Testis (tissue), 3 donors: ENCODE data around the gene THBS4. TPM values are rescaled to one million over a fixed set of nuclear protein-coding genes. Genes with fewer than 3 reads are reported as not detected.

Experiments used
- DNase-seq: peaks from one replicate; pipeline ENCODE4 v3.0.0-alpha.2; 2019
- H3K27ac ChIP-seq, 2 donors: fragments of 200-600 bp; sonication (generic); one replicate each; pipeline ENCODE4 v1.5.1; 2019
- H3K27me3 ChIP-seq: fragments of 200-600 bp; sonication (generic); one replicate; pipeline ENCODE4 v1.5.1; 2019
- H3K36me3 ChIP-seq: fragments of 200-600 bp; sonication (generic); one replicate; pipeline ENCODE4 v1.5.1; 2017; ENCODE audit warnings: low read depth; ENCODE audit errors: missing control alignments
- H3K4me1 ChIP-seq: fragments of 200-600 bp; sonication (generic); one replicate; pipeline ENCODE4 v1.5.1; 2019
- H3K4me3 ChIP-seq, 2 donors: fragments of 200-600 bp; sonication (generic); one replicate each; pipeline ENCODE4 v1.5.1; 2017 to 2019
- H3K9me3 ChIP-seq: fragments of 200-600 bp; sonication (generic); one replicate; pipeline ENCODE4 v1.5.1; 2017
- POLR2A ChIP-seq: fragments of 450-650 bp; IDR thresholded peaks from one replicate; pipeline ENCODE4 v1.6.1; 2017; ENCODE audit warnings: antibody characterized with exemption, mild to moderate bottlenecking, moderate library complexity
- WGBS, 2 donors: methylation state at CpG; one replicate each; pipeline ENCODE4 v1.1.5; 2018; 5-methylcytosine and 5-hydroxymethylcytosine counted together
- intact Hi-C: fragments of 100-400 bp; cut with DNase I; formaldehyde crosslinking; loops from one replicate; pipeline ENCODE4 v1.15.1; 2023; ENCODE audit warnings: low total_unique reads
- polyA plus RNA-seq: library from polyadenylated mRNA; stranded (reverse); fragments of 350-450 nt; fragmentation: Illumina TruSeq; extraction: RNeasy Lipid Tissue Mini Kit (QIAGEN cat#74804); gene quantifications from one replicate; pipeline ENCODE4 v1.2.3, GENCODE V29; 2014; ENCODE audit warnings: low read depth, low replicate concordance; ENCODE audit not compliant: insufficient read depth
- total RNA-seq, 2 donors: library from RNA; depleted of rRNA; stranded (reverse); fragments of >200 nt; gene quantifications; one replicate each; pipeline ENCODE4 v1.2.3, GENCODE V29; 2016
- TF ChIP-seq, protein P1 (sequence below), 3 experiments: fragments of 450-650 bp in 2 of 3; fragments of 200-600 bp in 1 of 3; sonication (generic) in 1 of 3; IDR thresholded peaks; one replicate each; pipeline ENCODE4 v1.5.1; 2016 to 2019; ENCODE audit warnings: antibody characterized with exemption in 3 of 3, mild to moderate bottlenecking in 2 of 3, moderate library complexity in 1 of 3

THBS4 gene
- total and polyA plus RNA-seq, 3 donors from 2014 or later: 14.1 to 62.5 (median 18.3) TPM

DNA sequence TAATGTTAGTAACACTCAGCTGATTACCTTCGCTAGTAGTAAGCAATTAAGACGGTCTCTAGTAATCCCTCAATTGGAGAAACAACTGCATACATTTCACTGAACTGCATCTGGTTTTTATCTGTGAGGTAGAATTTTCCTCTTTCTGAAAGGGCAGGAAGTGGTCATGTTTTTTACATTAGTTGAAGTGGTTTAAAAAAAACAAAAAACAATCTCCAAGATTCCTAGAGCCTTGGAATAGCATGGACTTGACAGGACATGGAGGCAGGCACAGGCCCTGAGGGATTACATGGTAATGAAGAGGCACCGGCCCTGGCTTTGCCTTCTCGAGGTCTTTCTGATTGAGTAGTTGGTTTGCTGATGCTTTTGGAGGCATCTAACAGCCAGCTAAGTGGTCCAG, 25.8 kb downstream of the THBS4 start:
- Histone ChIP-seq H3K27ac (no peak overlapping the region), H3K9me3 (no peaks in the 10 kb centered on the region), H3K4me3 (no peak overlapping the region), H3K27me3 (no peaks in the 10 kb centered on the region), H3K4me1 (no peaks in the 10 kb centered on the region), H3K36me3 (no peaks in the 10 kb centered on the region)
- intact Hi-C loops: no loop called here
- DNase-seq: no peak
- 85 to 88% methylated on average over 4 of the region's 4 CpGs for WGBS, 2 donors
- TF ChIP-seq, protein P1, sequence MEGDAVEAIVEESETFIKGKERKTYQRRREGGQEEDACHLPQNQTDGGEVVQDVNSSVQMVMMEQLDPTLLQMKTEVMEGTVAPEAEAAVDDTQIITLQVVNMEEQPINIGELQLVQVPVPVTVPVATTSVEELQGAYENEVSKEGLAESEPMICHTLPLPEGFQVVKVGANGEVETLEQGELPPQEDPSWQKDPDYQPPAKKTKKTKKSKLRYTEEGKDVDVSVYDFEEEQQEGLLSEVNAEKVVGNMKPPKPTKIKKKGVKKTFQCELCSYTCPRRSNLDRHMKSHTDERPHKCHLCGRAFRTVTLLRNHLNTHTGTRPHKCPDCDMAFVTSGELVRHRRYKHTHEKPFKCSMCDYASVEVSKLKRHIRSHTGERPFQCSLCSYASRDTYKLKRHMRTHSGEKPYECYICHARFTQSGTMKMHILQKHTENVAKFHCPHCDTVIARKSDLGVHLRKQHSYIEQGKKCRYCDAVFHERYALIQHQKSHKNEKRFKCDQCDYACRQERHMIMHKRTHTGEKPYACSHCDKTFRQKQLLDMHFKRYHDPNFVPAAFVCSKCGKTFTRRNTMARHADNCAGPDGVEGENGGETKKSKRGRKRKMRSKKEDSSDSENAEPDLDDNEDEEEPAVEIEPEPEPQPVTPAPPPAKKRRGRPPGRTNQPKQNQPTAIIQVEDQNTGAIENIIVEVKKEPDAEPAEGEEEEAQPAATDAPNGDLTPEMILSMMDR (IDR thresholded peaks at IDR 0.05): no peak
- no peak for TF ChIP-seq POLR2A

DNA sequence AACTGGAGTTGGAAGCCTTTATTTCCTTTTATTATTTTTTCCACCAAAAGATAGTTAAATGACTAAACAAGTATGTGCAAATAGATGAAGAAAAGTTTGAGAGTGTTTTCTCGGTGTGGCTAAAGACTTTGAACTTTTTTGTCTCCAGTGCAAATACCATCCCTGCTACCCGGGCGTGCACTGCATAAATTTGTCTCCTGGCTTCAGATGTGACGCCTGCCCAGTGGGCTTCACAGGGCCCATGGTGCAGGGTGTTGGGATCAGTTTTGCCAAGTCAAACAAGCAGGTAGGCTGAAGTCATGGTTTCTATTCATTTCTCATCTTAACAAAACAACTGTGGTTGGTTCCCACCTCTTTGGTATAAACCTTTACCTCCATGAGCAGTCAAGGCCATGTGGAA, 26.4 kb downstream of the THBS4 start:
- DNase-seq: no peak
- TF ChIP-seq, protein P1 (IDR thresholded peaks at IDR 0.05): no peak
- no peak for TF ChIP-seq POLR2A
- Histone ChIP-seq H3K4me1 (no peaks in the 10 kb centered on the region), H3K4me3 (no peak overlapping the region), H3K9me3 (no peaks in the 10 kb centered on the region), H3K27me3 (no peaks in the 10 kb centered on the region), H3K36me3 (no peaks in the 10 kb centered on the region), H3K27ac (no peak overlapping the region)
- 93 to 96% methylated on average over 4 of the region's 4 CpGs for WGBS, 2 donors
- intact Hi-C loops: no loop called here

GRCh38 chr5:80064124-80064523, 29.0 kb downstream of the THBS4 start:
- no peak for DNase-seq
- no peak overlapping the region for H3K27ac ChIP-seq
- H3K4me1 ChIP-seq: peaks cover 2% of the 10 kb centered on the region
- no peaks in the 10 kb centered on the region for H3K36me3 ChIP-seq
- intact Hi-C loops: no loop called here
- H3K4me3 ChIP-seq: no peak overlapping the region
- TF ChIP-seq POLR2A: no peak
- TF ChIP-seq, protein P1 (IDR thresholded peaks at IDR 0.05): no peak
- no peaks in the 10 kb centered on the region for H3K9me3 ChIP-seq
- H3K27me3 ChIP-seq: no peaks in the 10 kb centered on the region

GRCh38 chr5:80067016-80067415, 31.9 kb downstream of the THBS4 start:
- H3K4me3 ChIP-seq: no peak overlapping the region
- DNase-seq: no peak
- no peaks in the 10 kb centered on the region for H3K9me3 ChIP-seq
- no peaks in the 10 kb centered on the region for H3K36me3 ChIP-seq
- WGBS, 2 donors: 90 to 96% methylated on average over 2 of the region's 2 CpGs
- no peaks in the 10 kb centered on the region for H3K27me3 ChIP-seq
- H3K4me1 ChIP-seq: peaks cover 12% of the 10 kb centered on the region
- no peak overlapping the region for H3K27ac ChIP-seq
- intact Hi-C loops: no loop called here
- TF ChIP-seq, protein P1 (IDR thresholded peaks at IDR 0.05): no peak
- TF ChIP-seq POLR2A: no peak

- intact Hi-C loops: no loop called here
- H3K27ac ChIP-seq: no peak overlapping the region
- H3K36me3 ChIP-seq: no peaks in the 10 kb centered on the region
- TF ChIP-seq POLR2A: no peak
- TF ChIP-seq, protein P1 (IDR thresholded peaks at IDR 0.05): no peak
- peaks cover 12% of the 10 kb centered on the region for H3K4me1 ChIP-seq
- DNase-seq: no peak
- H3K4me3 ChIP-seq: no peak overlapping the region
- no peaks in the 10 kb centered on the region for H3K27me3 ChIP-seq
- 85 to 93% methylated on average over 8 of the region's 8 CpGs for WGBS, 2 donors
- no peaks in the 10 kb centered on the region for H3K9me3 ChIP-seq
Observed at GRCh38 chr5:80067531-80068245, 32.5 kb downstream of the THBS4 start.
